Small intestine (tissue), 7 donors: Measurements from ENCODE around the gene CWF19L1. TPM values are rescaled to one million over a fixed set of nuclear protein-coding genes. Genes with fewer than 3 reads are reported as not detected.

Experiments used
- DNase-seq, 2 donors: peaks; one replicate each; pipeline versions ENCODE4 v3.0.0 to v3.0.0-alpha.2; 2013
- FAIRE-seq: peaks from 2 replicates; lab custom pipeline; 2012; peaks lifted over from hg19 to GRCh38; lab: Jason Lieb, UNC
- H3K27ac ChIP-seq, 3 donors: one replicate each; pipeline ENCODE4 v1.5.1; 2013; ENCODE audit warnings: low read length in 2 of 3, mild to moderate bottlenecking in 2 of 3, control low read depth in 1 of 3, inconsistent platforms in 1 of 3, low read depth in 1 of 3, moderate library complexity in 1 of 3
- H3K27me3 ChIP-seq, 3 donors: one replicate each; pipeline ENCODE4 v1.6.1; 2013; ENCODE audit warnings: low read length in 3 of 3, inconsistent platforms in 1 of 3; ENCODE audit not compliant: control insufficient read depth in 3 of 3, insufficient read depth in 3 of 3
- H3K36me3 ChIP-seq, 3 donors: one replicate each; pipeline ENCODE4 v1.6.1; 2013; ENCODE audit warnings: low read length in 3 of 3, inconsistent platforms in 1 of 3, low read depth in 1 of 3, mild to moderate bottlenecking in 1 of 3, moderate library complexity in 1 of 3; ENCODE audit not compliant: control insufficient read depth in 3 of 3, insufficient read depth in 2 of 3
- H3K4me1 ChIP-seq, 3 donors: one replicate each; pipeline ENCODE4 v1.6.1; 2013; ENCODE audit warnings: low read length in 2 of 3, inconsistent platforms in 1 of 3, low read depth in 1 of 3, mild to moderate bottlenecking in 1 of 3, moderate library complexity in 1 of 3; ENCODE audit not compliant: control insufficient read depth in 3 of 3, insufficient read depth in 2 of 3
- H3K4me3 ChIP-seq, 3 donors: one replicate each; pipeline ENCODE4 v1.5.1; 2013; ENCODE audit warnings: low read length in 3 of 3, control low read depth in 1 of 3, inconsistent platforms in 1 of 3, low read depth in 1 of 3, mild to moderate bottlenecking in 1 of 3, moderate library complexity in 1 of 3
- H3K9me3 ChIP-seq, 2 donors: one replicate each; pipeline ENCODE4 v1.6.1; 2013; ENCODE audit warnings: low read depth in 1 of 2, low read length in 1 of 2; ENCODE audit not compliant: control insufficient read depth in 2 of 2, insufficient read depth in 1 of 2
- WGBS, 3 donors: extraction: QIAGEN DNeasy Blood & Tissue Kit; methylation state at CpG; one replicate each; pipeline ENCODE4 v1.1.7; 2013; 5-methylcytosine and 5-hydroxymethylcytosine counted together
- polyA plus RNA-seq, 4 donors: library from polyadenylated mRNA; stranded (reverse) in 3 of 4; unstranded in 1 of 4; fragments of 200-250 nt in 3 of 4; fragments of 120-200 nt in 1 of 4; gene quantifications; one replicate each; pipeline versions ENCODE4 v1.2.1 to v1.2.3, GENCODE V29; 2013
- donor health status: healthy with polysubstance abuse.
- donor health status: control.
- donor health status: control.
- donor health status: Bipolar disorder and iron deficiency.
- donor health status: healthy.

CWF19L1 gene
- polyA plus RNA-seq, 4 donors, result 10.5 to 22.3 (median 18.8) TPM

DNA sequence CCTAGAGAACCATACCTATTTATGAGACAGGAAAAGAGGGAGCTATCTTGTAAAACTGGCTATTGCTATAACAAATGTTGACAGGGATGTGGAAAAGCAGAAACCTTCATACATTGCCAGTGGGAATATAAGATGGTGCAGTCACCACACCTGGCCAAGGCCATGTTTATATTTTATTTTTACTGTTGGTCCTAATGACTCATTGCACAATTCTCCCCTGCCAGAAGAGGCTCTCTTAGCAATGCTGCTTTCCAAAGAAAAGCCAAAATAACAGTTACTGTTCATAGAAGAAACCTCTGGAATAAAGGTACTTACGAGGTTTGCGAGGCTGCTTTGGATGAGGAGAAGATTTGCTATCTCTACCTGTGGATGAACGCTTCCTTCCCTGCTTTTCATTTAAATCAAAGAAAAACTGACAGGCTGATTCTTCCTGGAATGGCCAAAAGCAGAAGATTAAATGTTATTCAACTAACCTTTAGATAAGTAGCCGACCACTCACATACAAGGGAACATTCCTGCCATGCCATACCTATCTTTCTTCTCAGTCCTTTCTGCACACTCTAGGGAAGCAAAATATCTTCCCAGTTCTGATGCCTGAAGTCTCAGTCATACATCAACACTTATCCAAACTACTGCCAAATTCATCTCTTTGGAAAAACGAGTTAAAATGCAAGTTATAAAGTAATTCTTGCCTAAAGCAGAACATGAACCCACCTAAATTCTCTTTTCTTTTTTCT lies 21.8 kb downstream of the CWF19L1 start:
- Histone ChIP-seq H3K9me3 (no peaks in the 10 kb centered on the region), H3K36me3 (peaks cover 7 to 38% (median 27%) of the 10 kb centered on the region in 3 donors), H3K27ac (no peak overlapping the region), H3K27me3 (no peaks in the 10 kb centered on the region), H3K4me3 (no peak overlapping the region), H3K4me1 (no peaks in the 10 kb centered on the region)
- no peak for FAIRE-seq
- WGBS, 3 donors, result 92 to 96% (median 92%) methylated on average over 5 of the region's 5 CpGs
- no peak for DNase-seq

GRCh38 chr10:100239851-100240250 lies 27.6 kb downstream of the CWF19L1 start:
- H3K36me3 ChIP-seq, result peaks cover 10 to 43% (median 17%) of the 10 kb centered on the region in 3 donors
- FAIRE-seq (no peak), DNase-seq (no peak)
- H3K27ac ChIP-seq, result no peak overlapping the region
- no peaks in the 10 kb centered on the region for H3K27me3 ChIP-seq
- no peaks in the 10 kb centered on the region for H3K4me1 ChIP-seq
- no peak overlapping the region for H3K4me3 ChIP-seq
- 87 to 91% (median 87%) methylated on average over 3 of the region's 3 CpGs for WGBS, 3 donors
- no peaks in the 10 kb centered on the region for H3K9me3 ChIP-seq

DNA sequence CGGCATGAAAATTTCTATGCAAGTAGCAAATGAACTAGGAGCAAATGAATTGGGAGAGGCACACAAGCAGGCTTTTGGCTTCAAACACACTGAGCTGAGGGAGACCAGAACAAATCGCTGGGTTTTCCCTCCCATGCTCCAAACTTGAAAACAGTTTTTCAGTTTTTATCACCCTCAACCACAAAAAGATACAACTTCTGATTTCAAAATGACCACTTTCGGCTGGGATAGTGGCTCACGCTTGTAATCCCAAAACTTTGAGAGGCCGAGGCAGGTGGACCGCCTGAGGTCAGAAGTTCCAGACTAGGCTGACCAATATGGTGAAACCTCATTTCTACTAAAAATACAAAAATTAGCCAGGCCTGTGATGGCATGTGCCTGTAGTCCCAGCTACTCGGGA lies 29.0 kb downstream of the CWF19L1 start:
- no peak overlapping the region for H3K27ac ChIP-seq
- no peak for FAIRE-seq
- H3K36me3 ChIP-seq, result peaks cover 6 to 34% (median 22%) of the 10 kb centered on the region in 3 donors
- no peaks in the 10 kb centered on the region for H3K9me3 ChIP-seq
- 75 to 93% (median 85%) methylated on average over 7 of the region's 7 CpGs for WGBS, 3 donors
- no peaks in the 10 kb centered on the region for H3K4me1 ChIP-seq
- no peaks in the 10 kb centered on the region for H3K27me3 ChIP-seq
- no peak for DNase-seq
- H3K4me3 ChIP-seq, result no peak overlapping the region

DNA sequence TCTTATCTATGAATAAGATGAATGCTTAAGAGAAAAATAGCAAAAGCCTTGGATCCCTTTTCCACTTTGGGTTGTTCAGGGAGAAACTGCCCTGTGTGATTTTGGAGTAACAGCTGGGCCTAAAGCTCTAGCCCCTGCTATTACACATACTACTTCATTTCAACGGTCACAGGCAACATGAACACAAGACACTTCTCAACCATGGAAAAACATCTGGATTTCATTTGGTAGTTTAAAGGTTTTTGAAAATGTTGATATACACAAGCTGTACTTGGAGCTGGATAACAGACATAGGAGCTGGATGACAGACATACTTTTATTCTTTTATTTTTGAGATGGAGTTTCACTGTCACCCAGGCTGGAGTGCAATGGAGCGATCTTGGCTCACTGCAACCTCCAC lies 35.3 kb downstream of the CWF19L1 start:
- Histone ChIP-seq H3K27ac (no peak overlapping the region), H3K27me3 (no peaks in the 10 kb centered on the region), H3K4me3 (no peak overlapping the region), H3K4me1 (peaks cover 0 to 2% (median 0%) of the 10 kb centered on the region in 3 donors), H3K9me3 (no peaks in the 10 kb centered on the region), H3K36me3 (peaks cover 2 to 23% (median 14%) of the 10 kb centered on the region in 3 donors)
- DNase-seq (no peak), FAIRE-seq (no peak)
- WGBS, 3 donors, result 82 to 94% (median 84%) methylated on average over 2 of the region's 2 CpGs

DNA sequence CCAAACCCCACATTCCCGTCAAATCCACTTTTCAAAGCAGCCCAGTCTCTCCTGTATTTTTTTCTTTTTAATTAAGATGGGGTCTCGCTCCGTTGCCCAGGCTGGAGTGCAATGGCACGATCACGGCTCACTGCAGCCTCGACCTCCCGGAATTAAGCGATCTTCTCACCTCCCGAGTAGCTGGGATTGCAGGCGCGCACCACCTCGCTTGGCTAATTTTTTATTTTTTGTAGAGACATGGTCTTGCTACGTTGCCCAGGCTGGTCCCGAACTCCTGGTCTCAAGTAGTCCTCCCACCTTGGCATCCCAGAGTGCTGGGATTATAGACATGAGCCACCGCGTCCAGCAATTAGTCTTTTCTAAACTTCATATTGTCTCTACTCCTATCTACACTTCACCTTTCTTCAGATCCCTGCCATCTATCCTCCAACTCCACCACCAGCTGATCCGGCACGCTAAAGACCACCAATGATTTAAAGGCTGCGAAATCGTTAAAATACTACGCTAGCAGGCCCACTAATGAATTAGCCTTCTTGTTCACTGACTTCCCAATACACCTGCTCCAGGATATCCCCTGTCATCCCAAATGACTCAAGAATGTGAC lies 37.5 kb downstream of the CWF19L1 start:
- H3K36me3 ChIP-seq, result peaks cover 0 to 13% (median 8%) of the 10 kb centered on the region in 3 donors
- H3K4me3 ChIP-seq, result peak overlapping the region; percentile 91 to 96 (median 92)
- DNase-seq, result no peak
- no peak for FAIRE-seq
- H3K9me3 ChIP-seq, result no peaks in the 10 kb centered on the region
- H3K27ac ChIP-seq, result peak overlapping the region; percentile 59 to 76 (median 70)
- 60 to 65% (median 64%) methylated on average over 21 of the region's 21 CpGs for WGBS, 3 donors
- H3K27me3 ChIP-seq, result no peaks in the 10 kb centered on the region
- H3K4me1 ChIP-seq, result peaks cover 0 to 2% (median 0%) of the 10 kb centered on the region in 3 donors

DNA sequence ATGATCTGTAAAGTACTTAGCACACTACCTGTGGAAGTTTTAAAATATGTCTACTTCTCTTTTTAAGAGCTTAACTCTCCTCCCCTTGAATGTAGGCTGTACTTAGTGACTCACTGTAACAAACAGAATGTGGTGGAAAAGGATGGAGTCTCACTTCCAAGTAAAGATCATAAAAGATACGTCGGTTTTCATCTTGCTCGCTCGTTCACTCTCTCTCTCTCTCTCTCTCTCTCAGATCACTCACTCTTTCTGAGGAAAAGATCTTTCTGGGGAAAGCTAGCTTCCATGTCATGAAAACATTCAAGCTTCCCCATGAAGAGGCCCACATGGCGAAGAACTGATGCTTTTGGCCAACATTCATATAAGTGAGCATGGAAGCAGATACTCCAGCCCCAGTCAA lies 43.6 kb downstream of the CWF19L1 start:
- no peak for DNase-seq
- H3K4me1 ChIP-seq, result no peaks in the 10 kb centered on the region
- no peak for FAIRE-seq
- 76 to 78% (median 78%) methylated on average over 5 of the region's 5 CpGs for WGBS, 3 donors
- no peak overlapping the region for H3K4me3 ChIP-seq
- no peak overlapping the region for H3K27ac ChIP-seq
- no peaks in the 10 kb centered on the region for H3K9me3 ChIP-seq
- no peaks in the 10 kb centered on the region for H3K27me3 ChIP-seq
- H3K36me3 ChIP-seq, result peaks cover 3 to 15% (median 3%) of the 10 kb centered on the region in 3 donors

- DNase-seq (no peak), FAIRE-seq (no peak)
- 94 to 97% (median 95%) methylated on average over 2 of the region's 2 CpGs for WGBS, 3 donors
- Histone ChIP-seq H3K4me1 (no peaks in the 10 kb centered on the region), H3K27me3 (no peaks in the 10 kb centered on the region), H3K9me3 (no peaks in the 10 kb centered on the region), H3K27ac (no peak overlapping the region), H3K36me3 (peaks cover 5 to 17% (median 8%) of the 10 kb centered on the region in 3 donors), H3K4me3 (no peak overlapping the region)
Measured at GRCh38 chr10:100222529-100222928, 44.9 kb downstream of the CWF19L1 start.

DNA sequence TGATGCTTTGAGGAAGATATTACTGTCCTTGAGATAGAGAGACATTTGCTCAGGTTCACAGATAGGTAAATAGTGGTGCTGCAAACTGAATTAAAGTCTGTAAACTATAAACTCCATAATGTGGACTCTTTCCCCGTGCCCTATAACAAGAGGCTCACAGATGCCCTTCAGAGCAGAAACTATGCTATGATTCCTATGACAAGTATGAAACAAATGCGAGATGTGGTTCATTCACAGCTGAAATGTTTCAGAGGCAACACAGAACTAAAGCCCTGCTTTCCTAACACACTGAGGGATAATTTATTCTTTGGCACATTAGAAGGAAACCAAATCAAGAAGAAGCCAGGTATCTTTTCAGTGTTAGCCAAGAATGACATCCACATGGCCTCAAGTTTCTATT lies 51.4 kb downstream of the CWF19L1 start:
- FAIRE-seq (no peak), DNase-seq (no peak)
- no peak overlapping the region for H3K4me3 ChIP-seq
- no peak overlapping the region for H3K27ac ChIP-seq
- WGBS, 3 donors, result 94 to 95% (median 95%) methylated on average over 2 of the region's 2 CpGs
- no peaks in the 10 kb centered on the region for H3K27me3 ChIP-seq
- H3K36me3 ChIP-seq, result peaks cover 8 to 23% (median 10%) of the 10 kb centered on the region in 3 donors
- no peaks in the 10 kb centered on the region for H3K9me3 ChIP-seq
- no peaks in the 10 kb centered on the region for H3K4me1 ChIP-seq
